SU-DHL-6 (cell line): ENCODE data around the gene S100A1.

ENCODE experiments used
- H2AFZ ChIP-seq: fragments of 200-600 bp; sonication (generic); 2 replicates; pipeline ENCODE4 v1.6.1; 2014; ENCODE audit warnings: low read depth, mild to moderate bottlenecking, moderate library complexity, mixed read lengths, antibody characterized with exemption, low read length; ENCODE audit not compliant: severe bottlenecking
- H3F3A ChIP-seq: fragments of 200-600 bp; shearing (Covaris generic); 2 replicates; pipeline ENCODE4 v1.6.0; 2016; ENCODE audit warnings: antibody characterized with exemption, mild to moderate bottlenecking; ENCODE audit not compliant: insufficient read depth
- H3K27ac ChIP-seq: fragments of 200-600 bp; sonication (generic); 2 replicates; pipeline ENCODE4 v1.5.1; 2016; ENCODE audit warnings: low read depth, mild to moderate bottlenecking, low read length, moderate library complexity, mixed read lengths
- H3K27me3 ChIP-seq: fragments of 200-600 bp; sonication (generic), shearing (Covaris generic); 2 replicates; pipeline ENCODE4 v1.6.0; 2014; ENCODE audit warnings: mild to moderate bottlenecking, low read length
- H3K36me3 ChIP-seq: fragments of 200-600 bp; sonication (generic); 2 replicates; pipeline ENCODE4 v1.6.1; 2014; ENCODE audit warnings: mild to moderate bottlenecking, low read length, mixed read lengths
- H3K4me2 ChIP-seq: fragments of 300-600, 200-600 bp; shearing (Covaris generic), sonication (generic); 2 replicates; pipeline ENCODE4 v1.6.0; 2014; ENCODE audit warnings: low read length, low read depth, mild to moderate bottlenecking; ENCODE audit not compliant: poor library complexity, severe bottlenecking
- H3K4me3 ChIP-seq: fragments of 200-600 bp; sonication (generic); 2 replicates; pipeline ENCODE4 v1.5.1; 2014; ENCODE audit warnings: antibody characterized with exemption, low read length, mild to moderate bottlenecking, mixed read lengths; ENCODE audit not compliant: insufficient read depth, poor library complexity, severe bottlenecking
- H3K79me2 ChIP-seq: fragments of 200-600 bp; sonication (generic); 2 replicates; pipeline ENCODE4 v1.6.1; 2014; ENCODE audit warnings: mild to moderate bottlenecking, low read length, moderate library complexity; ENCODE audit not compliant: insufficient read depth
- H3K9ac ChIP-seq: fragments of 200-600 bp; sonication (generic); 2 replicates; pipeline ENCODE4 v1.7.0; 2014; ENCODE audit warnings: mild to moderate bottlenecking, low read length
- H3K9me2 ChIP-seq: fragments of 200-600 bp; sonication (generic); replicated peaks from 2 replicates; pipeline ENCODE4 v1.6.1; 2014; ENCODE audit warnings: low read length; ENCODE audit not compliant: insufficient read depth
- H3K9me3 ChIP-seq: fragments of 200-600 bp; sonication (generic); 2 replicates; pipeline ENCODE4 v1.6.1; 2014; ENCODE audit warnings: low read length, mixed read lengths; ENCODE audit not compliant: insufficient read depth
- H4K20me1 ChIP-seq: fragments of 200-600 bp; sonication (generic); 2 replicates; pipeline ENCODE4 v1.6.1; 2014; ENCODE audit warnings: low read depth, mild to moderate bottlenecking, antibody characterized with exemption, low read length, moderate library complexity, mixed read lengths
- EZH2phosphoT487 ChIP-seq: fragments of 200-600 bp; sonication (generic), shearing (Covaris generic); conservative IDR thresholded peaks from 2 replicates; pipeline ENCODE4 v1.6.1; 2018; ENCODE audit warnings: mild to moderate bottlenecking, antibody characterized with exemption, low read length, moderate library complexity, mixed read lengths
- TF ChIP-seq, protein P1 (sequence below): fragments of 200-600 bp; sonication (generic); IDR thresholded peaks from one replicate; pipeline ENCODE4 v1.5.1; 2017; ENCODE audit warnings: antibody characterized with exemption, mild to moderate bottlenecking, low read length, moderate library complexity; ENCODE audit not compliant: insufficient read depth, poor library complexity, severe bottlenecking

S100A1 gene

DNA sequence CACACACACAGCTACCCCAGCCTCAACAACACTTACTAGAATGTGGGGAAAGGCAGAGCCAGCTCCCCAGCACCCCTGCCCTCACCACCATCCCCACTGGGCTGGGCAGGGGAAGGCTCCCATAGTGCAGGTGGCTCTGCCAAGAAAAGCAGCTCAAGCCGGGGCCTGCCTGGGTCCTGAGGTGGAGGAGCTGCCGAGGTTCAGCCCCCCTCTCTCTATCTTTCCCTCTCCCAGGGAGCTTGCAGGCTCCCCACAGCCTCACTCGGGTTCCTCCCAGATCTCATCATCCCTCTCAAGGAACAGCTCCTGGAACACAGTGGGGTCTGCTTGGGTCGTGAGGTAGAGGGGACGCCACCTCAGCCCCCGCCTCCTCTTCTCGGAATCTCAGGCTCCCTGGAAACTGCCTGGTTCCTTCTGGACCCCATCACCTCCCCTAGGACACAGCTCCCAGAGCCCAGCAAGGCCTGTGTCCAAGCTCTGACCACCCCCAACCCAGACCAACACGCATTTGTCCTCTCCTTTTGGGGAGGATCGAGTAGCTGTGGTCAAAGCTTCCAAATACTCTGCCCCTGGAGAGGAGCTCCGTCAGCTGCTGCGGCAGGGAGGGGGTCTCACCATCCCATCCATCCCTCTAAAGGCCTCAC is 16.0 kb upstream of the S100A1 start:
- Histone ChIP-seq H3F3A (no peaks in the 10 kb centered on the region), H3K9me2 (no peaks in the 10 kb centered on the region), H3K79me2 (no peaks in the 10 kb centered on the region), H3K4me2 (no peak overlapping the region), H3K9ac (no peak overlapping the region), H3K36me3 (no peaks in the 10 kb centered on the region), H3K27ac (no peak overlapping the region), H4K20me1 (no peaks in the 10 kb centered on the region), H2AFZ (no peak overlapping the region), H3K4me3 (no peak overlapping the region), H3K27me3 (no peaks in the 10 kb centered on the region), H3K9me3 (no peaks in the 10 kb centered on the region)
- no peak for TF ChIP-seq EZH2phosphoT487
- TF ChIP-seq, protein P1, sequence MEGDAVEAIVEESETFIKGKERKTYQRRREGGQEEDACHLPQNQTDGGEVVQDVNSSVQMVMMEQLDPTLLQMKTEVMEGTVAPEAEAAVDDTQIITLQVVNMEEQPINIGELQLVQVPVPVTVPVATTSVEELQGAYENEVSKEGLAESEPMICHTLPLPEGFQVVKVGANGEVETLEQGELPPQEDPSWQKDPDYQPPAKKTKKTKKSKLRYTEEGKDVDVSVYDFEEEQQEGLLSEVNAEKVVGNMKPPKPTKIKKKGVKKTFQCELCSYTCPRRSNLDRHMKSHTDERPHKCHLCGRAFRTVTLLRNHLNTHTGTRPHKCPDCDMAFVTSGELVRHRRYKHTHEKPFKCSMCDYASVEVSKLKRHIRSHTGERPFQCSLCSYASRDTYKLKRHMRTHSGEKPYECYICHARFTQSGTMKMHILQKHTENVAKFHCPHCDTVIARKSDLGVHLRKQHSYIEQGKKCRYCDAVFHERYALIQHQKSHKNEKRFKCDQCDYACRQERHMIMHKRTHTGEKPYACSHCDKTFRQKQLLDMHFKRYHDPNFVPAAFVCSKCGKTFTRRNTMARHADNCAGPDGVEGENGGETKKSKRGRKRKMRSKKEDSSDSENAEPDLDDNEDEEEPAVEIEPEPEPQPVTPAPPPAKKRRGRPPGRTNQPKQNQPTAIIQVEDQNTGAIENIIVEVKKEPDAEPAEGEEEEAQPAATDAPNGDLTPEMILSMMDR: no peak

DNA sequence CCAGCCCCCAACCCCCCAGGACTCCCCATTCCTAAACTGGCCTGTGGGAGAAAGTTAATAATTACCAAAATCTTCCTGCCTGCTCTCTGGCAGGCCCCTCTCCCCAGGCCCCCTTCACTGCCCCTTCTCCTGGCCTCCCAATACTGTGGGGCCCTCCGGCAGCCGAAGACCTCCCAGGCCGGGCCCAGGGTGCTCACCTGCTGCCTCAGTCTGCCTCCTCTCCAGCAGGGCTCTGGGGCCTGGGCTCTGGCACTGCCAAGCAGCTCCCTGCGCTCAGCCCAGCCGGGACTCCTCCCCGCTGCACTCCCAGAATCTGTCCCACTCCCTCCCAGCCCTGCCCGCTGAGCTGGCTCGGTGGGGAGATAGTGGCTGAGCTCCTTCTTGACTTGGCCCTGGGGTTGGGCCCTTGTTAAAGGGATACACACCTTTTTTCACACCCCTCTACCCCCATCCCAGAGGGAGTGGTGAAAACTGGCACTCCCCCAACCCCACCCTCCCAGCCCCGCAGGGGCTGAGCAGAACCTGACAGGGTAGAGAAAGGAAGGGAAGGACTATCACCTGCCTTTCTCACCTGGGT is 15.4 kb upstream of the S100A1 start, which contains the start of gene S100A16:
TSS of gene S100A16 (minus strand) at position 383 of the 577 bp plus-strand sequence. CDS start 4,986 bp downstream, outside the sequence.
- H3K4me3 ChIP-seq: no peak within 1 kb of the TSS
- no peak within 1 kb of the TSS for H2AFZ ChIP-seq
- no peaks in the 10 kb centered on the region for H3K9me3 ChIP-seq
- no peaks in the 10 kb centered on the region for H4K20me1 ChIP-seq
- H3K36me3 ChIP-seq: no peaks in the 10 kb centered on the region
- no peak within 1 kb of the TSS for H3K27ac ChIP-seq
- H3K9me2 ChIP-seq: no peaks in the 10 kb centered on the region
- no peak within 1 kb of the TSS for H3K9ac ChIP-seq
- H3F3A ChIP-seq: no peaks in the 10 kb centered on the region
- H3K79me2 ChIP-seq: no peaks in the 10 kb centered on the region
- no peaks in the 10 kb centered on the region for H3K27me3 ChIP-seq
- TF ChIP-seq, protein P1: no peak
- no peak for TF ChIP-seq EZH2phosphoT487
- H3K4me2 ChIP-seq: no peak within 1 kb of the TSS

DNA sequence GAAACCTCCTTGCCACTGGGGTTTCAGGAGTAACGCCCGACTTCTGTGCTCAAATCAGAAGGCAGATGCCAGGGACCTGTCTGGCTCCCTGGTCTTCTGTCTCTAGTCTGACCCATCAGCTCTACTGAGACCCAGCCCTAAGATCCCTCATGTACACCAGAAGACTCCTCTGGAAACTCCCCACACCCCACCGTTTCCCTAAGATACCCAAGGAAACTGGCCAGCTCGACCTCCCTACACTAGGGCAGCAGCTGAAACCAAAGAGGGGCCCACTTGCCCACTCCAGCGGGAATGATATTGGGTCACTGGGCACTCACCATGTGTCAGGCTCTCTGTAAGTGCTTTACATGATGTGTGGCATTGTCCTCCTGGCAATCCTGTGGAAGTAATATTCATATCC is 14.8 kb upstream of the S100A1 start:
- Histone ChIP-seq H3K36me3 (no peaks in the 10 kb centered on the region), H3K4me3 (no peak overlapping the region), H3K27ac (no peak overlapping the region), H3K79me2 (no peaks in the 10 kb centered on the region), H3K4me2 (no peak overlapping the region), H2AFZ (no peak overlapping the region), H3K9me2 (no peaks in the 10 kb centered on the region), H4K20me1 (no peaks in the 10 kb centered on the region), H3K27me3 (no peaks in the 10 kb centered on the region), H3K9me3 (no peaks in the 10 kb centered on the region), H3F3A (no peaks in the 10 kb centered on the region), H3K9ac (no peak overlapping the region)
- TF ChIP-seq, protein P1: no peak
- no peak for TF ChIP-seq EZH2phosphoT487
